K562 (cell line): ENCODE results near the gene PLCB4.

Experiments used
- CBX1 ChIP-seq: sonication (generic); IDR thresholded peaks from 2 replicates; pipeline ENCODE4 v1.6.1; 2016; ENCODE audit warnings: antibody characterized with exemption, low read depth, mild to moderate bottlenecking
- MED1 ChIP-seq: sonication (generic); formaldehyde crosslinking; IDR thresholded peaks from 2 replicates; pipeline ENCODE4 v1.8.1; 2023; ENCODE audit warnings: missing genetic modification reagents, borderline replicate concordance
- POLR2A ChIP-seq: fragments of 450-650 bp; conservative IDR thresholded peaks from 2 replicates; pipeline ENCODE4 v1.6.1; 2016
- POLR2AphosphoS5 ChIP-seq: IDR thresholded peaks from 2 replicates; pipeline ENCODE4 v1.6.1; 2011; ENCODE audit warnings: mild to moderate bottlenecking, low read depth, low read length, moderate library complexity; ENCODE audit not compliant: control insufficient read depth, insufficient read depth
- RAD21 ChIP-seq, 2 experiments: fragments of 250-450 bp in 1 of 2; fragments of 450-650 bp in 1 of 2; sonication (Bioruptor Pico) in 1 of 2; formaldehyde crosslinking in 1 of 2; IDR thresholded peaks in 1 of 2; conservative IDR thresholded peaks in 1 of 2; 2 replicates each; pipeline versions ENCODE4 v1.4.0 to v1.8.0; 2020 to 2022; ENCODE audit warnings: mild to moderate bottlenecking in 2 of 2, moderate library complexity in 1 of 2
- TF ChIP-seq, protein P1 (sequence below), 2 experiments: fragments of 450-650 bp; IDR thresholded peaks; 2 replicates each; pipeline ENCODE4 v1.6.1; 2016
- TF ChIP-seq, protein P2 (sequence below): sonication (generic); formaldehyde crosslinking; IDR thresholded peaks from 2 replicates; pipeline ENCODE4 v1.8.1; 2022; ENCODE audit warnings: missing genetic modification reagents
- TF ChIP-seq, protein P3 (sequence below): fragments of 250-450 bp; sonication (Bioruptor Pico); IDR thresholded peaks from 2 replicates; pipeline ENCODE4 v1.5.0; 2020; ENCODE audit warnings: mild to moderate bottlenecking

DNA sequence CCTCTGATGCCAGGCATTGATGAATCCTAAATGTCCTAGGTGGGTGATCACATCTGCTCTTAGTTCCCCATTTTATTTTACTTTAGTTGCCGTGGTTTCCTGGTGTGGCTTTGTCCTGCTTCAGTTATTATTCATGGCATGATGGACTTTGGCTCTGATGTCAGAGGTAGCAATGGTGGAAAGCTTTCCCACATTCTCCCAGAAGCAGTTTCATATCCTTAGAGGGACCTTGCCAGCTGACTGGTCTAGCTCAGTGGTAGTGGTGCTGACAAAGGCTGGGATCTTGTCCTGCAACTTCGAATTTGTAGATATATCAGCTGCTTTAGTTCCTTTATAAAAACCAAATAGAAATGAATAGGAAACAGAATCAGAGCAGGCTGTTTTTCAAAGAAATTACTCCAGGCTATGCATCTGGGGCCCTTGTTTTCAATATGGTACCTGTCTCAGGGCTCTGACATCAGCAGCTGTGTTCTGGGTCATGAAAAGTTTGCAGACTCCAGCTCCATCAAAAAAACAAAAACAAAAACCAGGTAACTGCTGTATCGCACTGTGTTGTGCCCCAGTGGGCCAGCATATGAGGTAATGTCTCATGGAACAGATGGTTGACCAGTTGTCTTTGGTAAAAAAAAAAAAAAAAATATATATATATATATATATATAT is 133.7 kb downstream of the PLCB4 start:
- TF ChIP-seq RAD21 (CRISPR knock-in tag; conservative IDR thresholded peaks at IDR 0.05 in 1 of 2, IDR thresholded peaks at IDR 0.05 in 1 of 2) (no peak), CBX1 (no peak), POLR2A (no peak), MED1 (no peak), POLR2AphosphoS5 (no peak)
- TF ChIP-seq, protein P1, sequence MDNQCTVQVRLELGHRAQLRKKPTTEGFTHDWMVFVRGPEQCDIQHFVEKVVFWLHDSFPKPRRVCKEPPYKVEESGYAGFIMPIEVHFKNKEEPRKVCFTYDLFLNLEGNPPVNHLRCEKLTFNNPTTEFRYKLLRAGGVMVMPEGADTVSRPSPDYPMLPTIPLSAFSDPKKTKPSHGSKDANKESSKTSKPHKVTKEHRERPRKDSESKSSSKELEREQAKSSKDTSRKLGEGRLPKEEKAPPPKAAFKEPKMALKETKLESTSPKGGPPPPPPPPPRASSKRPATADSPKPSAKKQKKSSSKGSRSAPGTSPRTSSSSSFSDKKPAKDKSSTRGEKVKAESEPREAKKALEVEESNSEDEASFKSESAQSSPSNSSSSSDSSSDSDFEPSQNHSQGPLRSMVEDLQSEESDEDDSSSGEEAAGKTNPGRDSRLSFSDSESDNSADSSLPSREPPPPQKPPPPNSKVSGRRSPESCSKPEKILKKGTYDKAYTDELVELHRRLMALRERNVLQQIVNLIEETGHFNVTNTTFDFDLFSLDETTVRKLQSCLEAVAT (IDR thresholded peaks at IDR 0.05), result no peak
- TF ChIP-seq, protein P2, sequence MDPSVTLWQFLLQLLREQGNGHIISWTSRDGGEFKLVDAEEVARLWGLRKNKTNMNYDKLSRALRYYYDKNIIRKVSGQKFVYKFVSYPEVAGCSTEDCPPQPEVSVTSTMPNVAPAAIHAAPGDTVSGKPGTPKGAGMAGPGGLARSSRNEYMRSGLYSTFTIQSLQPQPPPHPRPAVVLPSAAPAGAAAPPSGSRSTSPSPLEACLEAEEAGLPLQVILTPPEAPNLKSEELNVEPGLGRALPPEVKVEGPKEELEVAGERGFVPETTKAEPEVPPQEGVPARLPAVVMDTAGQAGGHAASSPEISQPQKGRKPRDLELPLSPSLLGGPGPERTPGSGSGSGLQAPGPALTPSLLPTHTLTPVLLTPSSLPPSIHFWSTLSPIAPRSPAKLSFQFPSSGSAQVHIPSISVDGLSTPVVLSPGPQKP (CRISPR knock-in tag), result no peak
- TF ChIP-seq, protein P3, sequence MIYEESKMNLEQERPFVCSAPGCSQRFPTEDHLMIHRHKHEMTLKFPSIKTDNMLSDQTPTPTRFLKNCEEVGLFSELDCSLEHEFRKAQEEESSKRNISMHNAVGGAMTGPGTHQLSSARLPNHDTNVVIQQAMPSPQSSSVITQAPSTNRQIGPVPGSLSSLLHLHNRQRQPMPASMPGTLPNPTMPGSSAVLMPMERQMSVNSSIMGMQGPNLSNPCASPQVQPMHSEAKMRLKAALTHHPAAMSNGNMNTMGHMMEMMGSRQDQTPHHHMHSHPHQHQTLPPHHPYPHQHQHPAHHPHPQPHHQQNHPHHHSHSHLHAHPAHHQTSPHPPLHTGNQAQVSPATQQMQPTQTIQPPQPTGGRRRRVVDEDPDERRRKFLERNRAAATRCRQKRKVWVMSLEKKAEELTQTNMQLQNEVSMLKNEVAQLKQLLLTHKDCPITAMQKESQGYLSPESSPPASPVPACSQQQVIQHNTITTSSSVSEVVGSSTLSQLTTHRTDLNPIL (CRISPR knock-in tag), result no peak
